MM.1S (cell line): ENCODE measurements around the gene SMYD2.

Experiments used
- EZH2 ChIP-seq: fragments of 300-600 bp; sonication (generic); optimal IDR thresholded peaks from 2 replicates; pipeline ENCODE3; 2017; ENCODE audit warnings: low read depth, mild to moderate bottlenecking, antibody characterized with exemption, low read length, mixed read lengths
- EZH2phosphoT487 ChIP-seq: fragments of 300-600 bp; sonication (generic); IDR thresholded peaks from 2 replicates; pipeline ENCODE4 v1.6.1; 2018; ENCODE audit warnings: antibody characterized with exemption, low read length
- TF ChIP-seq, protein P1 (sequence below): fragments of 300-600 bp; sonication (generic); IDR thresholded peaks from 2 replicates; pipeline ENCODE4 v1.5.1; 2016; ENCODE audit warnings: antibody characterized with exemption, low read length, mixed read lengths

GRCh38 chr1:214281021-214281719 lies at the start of gene SMYD2:
- TF ChIP-seq, protein P1, sequence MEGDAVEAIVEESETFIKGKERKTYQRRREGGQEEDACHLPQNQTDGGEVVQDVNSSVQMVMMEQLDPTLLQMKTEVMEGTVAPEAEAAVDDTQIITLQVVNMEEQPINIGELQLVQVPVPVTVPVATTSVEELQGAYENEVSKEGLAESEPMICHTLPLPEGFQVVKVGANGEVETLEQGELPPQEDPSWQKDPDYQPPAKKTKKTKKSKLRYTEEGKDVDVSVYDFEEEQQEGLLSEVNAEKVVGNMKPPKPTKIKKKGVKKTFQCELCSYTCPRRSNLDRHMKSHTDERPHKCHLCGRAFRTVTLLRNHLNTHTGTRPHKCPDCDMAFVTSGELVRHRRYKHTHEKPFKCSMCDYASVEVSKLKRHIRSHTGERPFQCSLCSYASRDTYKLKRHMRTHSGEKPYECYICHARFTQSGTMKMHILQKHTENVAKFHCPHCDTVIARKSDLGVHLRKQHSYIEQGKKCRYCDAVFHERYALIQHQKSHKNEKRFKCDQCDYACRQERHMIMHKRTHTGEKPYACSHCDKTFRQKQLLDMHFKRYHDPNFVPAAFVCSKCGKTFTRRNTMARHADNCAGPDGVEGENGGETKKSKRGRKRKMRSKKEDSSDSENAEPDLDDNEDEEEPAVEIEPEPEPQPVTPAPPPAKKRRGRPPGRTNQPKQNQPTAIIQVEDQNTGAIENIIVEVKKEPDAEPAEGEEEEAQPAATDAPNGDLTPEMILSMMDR: no peak
- TF ChIP-seq EZH2phosphoT487 (no peak), EZH2 (no peak)
